NCI-H748 (cell line): ENCODE measurements around the gene INS.
A peak's percentile ranks its signal among the peaks of the same experiment; 100 is the strongest.

Source experiments
- DNase-seq: peaks from one replicate; lab custom pipeline; 2025; ENCODE audit not compliant: unreplicated experiment; lab: John Stamatoyannopoulos, UW

INS gene

GRCh38 chr11:2167141-2168045, 6.4 kb upstream of the INS start:
- DNase-seq, result no peak

GRCh38 chr11:2166091-2166851, 5.3 kb upstream of the INS start:
- DNase-seq, result peak; percentile 65

DNA sequence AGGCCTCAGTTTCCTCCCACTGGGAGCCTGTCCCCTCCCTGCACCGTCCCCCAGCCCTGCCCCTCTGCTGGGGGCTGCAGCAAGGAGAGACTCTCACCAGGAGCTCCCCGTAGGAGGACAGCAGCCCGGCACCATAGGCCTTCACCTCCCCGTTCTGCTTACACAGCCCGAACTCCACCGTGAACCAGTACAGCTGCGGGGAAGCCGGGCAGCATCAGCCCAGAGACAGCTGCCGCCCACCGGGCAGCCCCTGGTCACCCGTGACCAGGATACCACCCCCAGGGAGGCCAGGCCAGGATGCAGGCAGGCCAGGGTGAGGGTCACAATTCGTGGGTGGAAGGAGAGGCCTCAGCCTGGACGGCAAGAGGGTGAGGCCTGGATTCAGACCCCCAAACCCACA, 4.6 kb upstream of the INS start:
- DNase-seq, result no peak

DNA sequence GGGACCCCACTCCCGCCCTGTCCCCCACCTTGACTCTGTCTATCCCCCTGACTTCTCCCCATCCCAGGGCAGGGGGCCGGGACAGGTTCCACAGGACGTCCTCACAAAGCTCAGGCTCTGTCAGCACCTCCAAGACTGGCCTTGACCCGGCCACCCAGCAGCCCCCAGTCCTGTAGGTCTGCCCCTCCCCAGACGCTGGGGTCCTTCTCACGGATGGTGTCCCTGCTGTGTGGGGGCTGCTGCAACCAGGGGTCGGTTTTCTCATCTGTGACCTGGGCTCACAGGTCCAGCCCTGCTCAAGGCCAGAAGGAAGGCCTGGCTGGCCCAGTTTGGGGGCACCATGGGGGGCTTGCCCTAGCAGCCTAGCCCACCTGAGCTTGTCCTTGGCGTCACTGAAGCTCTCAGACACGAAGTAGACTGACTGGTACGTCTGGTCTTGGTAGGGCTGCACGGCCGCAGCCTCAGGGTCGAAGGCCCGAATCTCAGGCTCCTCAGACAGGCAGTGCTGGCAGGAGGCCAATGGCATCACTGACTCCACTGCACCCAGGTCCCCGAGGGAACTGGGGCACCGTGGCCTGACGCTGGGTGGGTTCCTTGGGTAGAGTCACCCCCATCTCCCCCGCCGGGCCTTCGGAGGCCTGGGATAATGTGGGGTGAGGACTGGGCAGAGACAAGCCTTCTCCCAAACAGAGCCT, 4.0 kb upstream of the INS start:
- DNase-seq, result no peak

DNA sequence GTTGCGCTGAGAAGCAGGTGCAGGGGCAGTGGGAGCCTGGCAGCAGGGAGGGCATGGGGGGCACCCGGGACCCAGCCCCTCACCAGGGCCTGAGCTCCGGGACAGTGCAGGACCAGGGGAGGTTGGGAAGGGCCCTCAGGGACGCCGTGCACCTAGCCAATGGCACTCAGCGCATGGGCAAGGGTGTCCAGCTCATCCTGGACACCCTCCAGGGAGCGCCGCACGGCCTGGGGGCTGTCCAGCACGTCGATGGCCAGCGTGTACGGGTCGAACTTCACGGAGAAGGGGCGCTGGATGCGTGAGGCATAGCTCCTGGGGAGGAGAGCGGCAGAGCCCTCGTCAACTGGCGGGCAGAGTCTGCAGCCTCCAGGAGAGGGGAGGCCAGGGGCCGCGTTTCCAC, 3.1 kb upstream of the INS start:
- no peak for DNase-seq

DNA sequence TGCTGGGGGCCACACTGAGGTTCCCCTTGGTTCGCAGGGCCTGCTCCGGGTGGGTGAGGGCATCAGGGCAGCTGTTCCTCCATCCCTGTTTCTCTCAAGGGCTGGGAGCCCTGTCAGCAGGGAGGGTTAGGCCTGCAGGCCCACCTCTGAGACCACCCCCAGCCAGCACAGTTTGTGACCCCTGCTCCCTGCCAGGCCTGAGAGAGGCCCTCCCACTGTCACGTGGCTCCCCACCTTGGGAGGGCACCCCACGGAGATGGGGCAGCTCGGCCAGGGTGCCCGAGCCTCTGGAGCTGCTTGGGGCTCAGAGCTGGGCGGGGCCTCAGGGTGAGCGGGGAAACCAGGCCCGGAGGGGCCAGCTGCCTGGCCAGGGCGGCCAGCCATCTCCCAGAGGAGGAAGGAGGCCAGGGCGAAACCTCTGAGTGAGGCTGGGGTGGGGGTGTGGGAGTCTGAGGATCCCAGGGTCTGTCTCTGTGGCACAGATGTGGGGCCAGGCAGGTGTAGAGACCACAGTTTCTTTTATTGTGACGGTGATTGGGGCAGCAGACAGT, 2.5 kb upstream of the INS start:
- DNase-seq, result no peak

DNA sequence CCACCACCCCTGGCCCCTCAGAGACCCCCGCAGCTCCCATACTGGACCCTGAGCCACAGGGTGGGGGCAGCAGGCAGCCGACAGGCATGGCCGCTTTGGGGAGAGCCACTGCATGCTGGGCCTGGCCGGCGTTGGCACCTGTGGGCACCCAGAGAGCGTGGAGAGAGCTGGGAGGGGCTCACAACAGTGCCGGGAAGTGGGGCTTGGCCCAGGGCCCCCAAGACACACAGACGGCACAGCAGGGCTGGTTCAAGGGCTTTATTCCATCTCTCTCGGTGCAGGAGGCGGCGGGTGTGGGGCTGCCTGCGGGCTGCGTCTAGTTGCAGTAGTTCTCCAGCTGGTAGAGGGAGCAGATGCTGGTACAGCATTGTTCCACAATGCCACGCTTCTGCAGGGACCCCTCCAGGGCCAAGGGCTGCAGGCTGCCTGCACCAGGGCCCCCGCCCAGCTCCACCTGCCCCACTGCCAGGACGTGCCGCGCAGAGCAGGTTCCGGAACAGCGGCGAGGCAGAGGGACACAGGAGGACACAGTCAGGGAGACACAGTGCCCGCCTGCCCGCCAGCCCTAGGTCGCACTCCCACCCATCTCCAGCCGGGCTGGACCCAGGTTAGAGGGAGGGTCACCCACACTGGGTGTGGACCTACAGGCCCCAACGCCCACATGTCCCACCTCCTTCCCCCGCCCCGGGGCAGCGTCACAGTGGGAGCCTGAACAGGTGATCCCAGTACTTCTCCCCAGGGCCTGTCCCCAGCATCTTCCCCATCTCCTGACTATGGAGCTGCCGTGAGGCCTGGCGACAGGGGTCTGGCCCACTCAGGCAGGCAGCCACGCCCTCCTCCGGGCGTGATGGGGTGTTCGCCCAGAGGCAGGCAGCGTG, 1.2 kb downstream of the INS start:
- no peak for DNase-seq

DNA sequence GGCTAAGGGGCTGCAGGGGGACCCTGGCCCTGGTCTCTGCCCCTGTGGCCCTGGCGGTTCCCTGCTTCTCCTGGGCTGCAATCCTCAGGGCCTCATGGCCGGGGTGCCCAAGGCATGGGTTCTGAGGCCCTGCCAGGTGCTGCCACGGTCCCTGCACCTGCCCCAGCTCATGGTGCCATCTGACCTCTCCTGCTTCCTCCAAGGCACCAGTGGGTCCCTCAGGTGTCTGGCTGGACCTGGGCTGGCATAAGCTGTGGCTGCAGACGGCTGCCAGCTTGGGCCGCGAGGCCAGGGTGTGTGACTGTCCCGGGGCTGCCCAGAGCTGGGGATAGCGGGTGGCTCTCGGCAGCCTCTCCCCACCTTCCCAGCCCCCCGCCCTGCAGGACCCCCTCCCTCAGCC, 2.0 kb downstream of the INS start:
- no peak for DNase-seq

DNA sequence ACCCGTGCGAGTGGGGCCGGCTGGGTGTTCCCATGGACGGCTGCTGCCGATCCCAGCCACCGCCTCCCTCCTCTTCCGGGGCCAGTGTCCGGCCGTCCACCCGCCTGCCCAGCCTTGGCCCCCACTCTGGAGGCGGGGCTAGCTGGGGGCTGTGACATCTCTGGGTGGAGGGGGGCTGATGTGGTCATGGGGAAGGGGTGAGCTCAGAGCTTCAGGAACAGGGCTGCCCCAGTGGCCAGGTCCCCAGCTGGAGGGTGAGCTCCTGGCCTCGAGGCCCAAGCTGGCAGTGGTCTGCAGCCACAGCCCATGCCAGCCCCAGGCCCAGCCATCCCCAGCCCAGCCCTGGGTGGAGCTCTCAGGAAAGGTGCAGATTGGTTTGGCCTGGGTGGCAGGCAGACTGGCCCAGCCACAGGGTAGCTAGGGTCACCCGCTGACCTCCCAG, 2.7 kb downstream of the INS start:
- DNase-seq, result no peak

GRCh38 chr11:2157294-2158040, 3.5 kb downstream of the INS start:
- DNase-seq, result no peak

GRCh38 chr11:2156416-2157182, 4.4 kb downstream of the INS start:
- peak; percentile 73 for DNase-seq

- DNase-seq, result no peak
Observed at GRCh38 chr11:2155511-2155910, 5.5 kb downstream of the INS start.

GRCh38 chr11:2154889-2155288, 6.1 kb downstream of the INS start:
- no peak for DNase-seq

DNA sequence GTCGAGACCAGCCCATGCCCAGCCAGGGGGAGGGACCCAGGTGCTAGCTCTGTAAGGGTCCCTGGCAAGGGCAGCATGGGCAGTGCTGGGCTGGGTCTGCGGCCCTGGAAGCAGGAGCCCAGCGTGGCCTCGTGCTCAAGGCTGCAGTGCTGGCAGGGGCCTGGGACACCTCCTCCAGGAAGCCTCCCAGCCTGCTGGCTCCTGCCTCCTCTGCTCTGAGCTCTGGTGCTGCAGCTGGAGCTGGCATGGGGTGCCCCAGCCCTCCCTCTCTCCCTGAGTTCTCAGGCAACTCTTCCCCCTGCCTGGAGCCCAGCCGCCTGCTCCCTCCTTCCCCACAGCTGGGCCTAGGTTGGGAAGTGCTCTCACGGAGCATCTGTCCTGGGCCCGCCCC, 6.8 kb downstream of the INS start:
- DNase-seq, result no peak

GRCh38 chr11:2153581-2154194, 7.3 kb downstream of the INS start:
- DNase-seq, result no peak

- DNase-seq, result peak; percentile 82
Observed at GRCh38 chr11:2151500-2152257, 9.3 kb downstream of the INS start.
